HG03060 (cell line): ENCODE results near the gene MAPK1IP1L.
"Not testable (repeated sequence)": the region's sequence is repeated elsewhere in the genome, so short reads cannot be mapped to it uniquely, and the experiment has no call there.

ENCODE experiments used
- ATAC-seq: cut with Tn5 transposase; IDR thresholded peaks from one replicate; pipeline ENCODE4 v1.9.1; 2021; ENCODE audit warnings: low read depth, moderate number of reproducible peaks; ENCODE audit not compliant: unreplicated experiment

The MAPK1IP1L gene

DNA sequence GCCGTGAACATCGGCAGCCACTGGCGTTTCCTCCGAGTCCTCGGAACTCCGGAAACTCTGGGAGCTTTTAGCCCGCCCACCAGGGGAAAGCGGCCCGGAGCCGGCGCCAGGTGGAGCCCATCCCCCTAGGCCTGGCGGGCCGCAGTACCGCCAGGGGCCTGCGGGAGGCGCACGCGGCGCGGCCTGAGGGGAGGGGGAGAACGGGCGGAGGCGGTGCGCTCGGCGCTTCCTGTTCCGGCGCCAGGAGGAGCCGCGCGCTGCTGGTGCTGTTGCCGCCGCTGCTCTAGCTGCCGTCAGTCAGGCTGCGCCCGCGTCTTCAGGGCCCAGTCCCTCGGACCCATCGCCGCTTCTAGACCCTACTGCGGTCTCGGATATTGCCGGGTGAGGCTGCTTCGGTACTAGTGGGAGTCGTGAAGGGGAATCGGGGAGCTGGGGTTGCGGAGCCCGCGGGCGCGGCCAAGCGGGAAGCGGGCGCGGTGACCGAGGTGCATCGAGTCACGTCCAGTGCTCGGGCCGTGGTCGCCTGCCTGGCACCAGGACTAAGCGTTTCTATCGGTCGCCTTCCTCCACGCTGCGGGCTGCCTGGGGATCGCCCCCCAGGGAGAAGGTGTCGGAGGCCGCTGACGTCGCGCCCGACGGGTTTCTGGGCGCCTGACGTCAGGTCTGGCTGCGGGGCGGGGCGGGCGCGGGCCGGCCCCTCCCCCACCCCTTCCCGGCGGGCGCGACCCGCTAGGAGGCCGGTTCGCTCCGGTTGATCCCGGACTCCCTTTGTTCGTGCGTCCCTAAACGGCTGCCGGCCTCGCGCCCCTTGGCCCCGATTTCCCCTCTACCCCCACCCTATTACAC is at the start of gene MAPK1IP1L:
MAPK1IP1L (plus strand) TSS at position 225 of the 846 bp plus-strand sequence. CDS start 10,037 bp downstream, outside the sequence.
- peak; percentile 67 for ATAC-seq

DNA sequence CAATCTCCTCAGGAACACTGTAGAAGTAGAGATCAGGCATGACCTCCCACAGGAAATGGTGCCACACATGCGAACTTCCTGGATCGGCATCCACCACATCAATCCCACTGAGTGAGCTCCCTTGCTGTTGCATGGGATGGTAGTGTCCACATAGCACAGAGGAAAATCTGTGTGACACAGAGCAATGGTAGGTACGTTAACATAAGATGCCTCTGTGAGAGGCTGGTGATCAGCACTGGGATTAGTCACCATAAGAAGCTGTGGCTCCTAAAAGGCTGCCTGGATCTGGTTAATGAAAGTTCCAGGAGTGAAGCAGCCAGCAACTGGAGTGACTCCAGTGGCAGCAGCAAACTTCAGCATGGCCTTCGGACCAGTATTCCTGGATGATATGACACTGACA is 46.4 kb upstream of the MAPK1IP1L start:
- no peak for ATAC-seq

DNA sequence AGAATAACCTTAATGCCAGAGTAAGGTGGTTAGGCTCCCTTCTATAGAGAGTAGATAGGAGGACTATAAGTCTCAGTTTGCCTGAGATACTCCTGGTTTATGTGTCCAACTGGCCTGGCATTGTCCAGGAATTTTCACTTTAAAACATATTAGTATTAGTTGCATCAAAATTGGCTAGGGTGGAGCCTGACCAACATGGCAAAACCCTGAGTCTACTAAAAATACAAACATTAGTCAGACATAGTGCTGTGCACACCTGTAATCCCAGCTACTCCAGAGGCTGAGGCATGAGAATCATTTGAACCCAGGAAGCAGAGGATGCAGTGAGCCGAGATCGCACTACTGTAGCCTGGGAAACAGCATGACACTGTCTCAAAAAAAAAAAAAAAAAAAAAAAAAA is 36.4 kb upstream of the MAPK1IP1L start:
- no peak for ATAC-seq

DNA sequence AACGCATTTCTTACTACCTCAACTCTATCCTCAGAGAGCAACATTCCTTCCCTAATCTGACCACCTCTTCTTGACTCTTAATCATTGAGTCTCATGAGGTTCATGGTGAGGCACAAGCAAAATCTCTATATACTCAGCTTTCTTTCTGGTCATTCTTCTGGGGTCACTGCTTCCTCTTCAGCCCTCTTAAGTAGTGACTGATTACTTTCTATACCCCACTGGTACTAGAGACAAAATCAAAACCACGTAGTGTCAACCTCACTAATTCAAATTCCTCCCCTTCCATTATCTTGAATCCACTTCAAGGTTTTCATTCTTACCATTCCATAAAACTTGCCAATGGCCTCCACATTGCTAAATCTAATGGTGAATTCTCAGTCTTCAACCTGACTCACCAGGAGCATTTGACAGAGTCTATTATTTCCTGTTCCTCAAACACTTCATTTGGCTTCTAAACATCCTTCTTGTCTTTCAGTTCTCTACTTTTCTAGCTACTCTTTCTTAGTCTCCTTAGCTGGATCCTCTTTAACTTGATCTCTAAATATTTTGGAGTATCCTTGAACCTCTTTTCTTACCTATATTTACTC is 31.4 kb upstream of the MAPK1IP1L start:
- no peak for ATAC-seq

DNA sequence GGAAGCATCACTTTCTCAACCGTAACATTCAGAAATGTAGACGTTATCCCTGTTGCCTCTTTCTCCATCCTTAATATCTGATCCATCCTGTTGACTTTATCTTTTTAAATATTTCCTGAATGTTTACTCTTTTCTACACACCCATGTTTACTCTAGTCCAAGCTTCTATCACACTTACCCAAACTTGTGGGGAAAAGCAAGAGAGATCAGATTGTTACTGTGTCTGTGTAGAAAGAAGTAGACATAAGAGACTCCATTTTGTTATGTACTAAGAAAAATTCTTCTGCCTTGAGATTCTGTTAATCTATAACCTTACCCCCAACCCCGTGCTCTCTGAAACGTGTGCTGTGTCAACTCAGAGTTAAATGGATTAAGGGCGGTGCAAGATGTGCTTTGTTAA is 27.1 kb upstream of the MAPK1IP1L start:
- not testable (repeated sequence) for ATAC-seq

DNA sequence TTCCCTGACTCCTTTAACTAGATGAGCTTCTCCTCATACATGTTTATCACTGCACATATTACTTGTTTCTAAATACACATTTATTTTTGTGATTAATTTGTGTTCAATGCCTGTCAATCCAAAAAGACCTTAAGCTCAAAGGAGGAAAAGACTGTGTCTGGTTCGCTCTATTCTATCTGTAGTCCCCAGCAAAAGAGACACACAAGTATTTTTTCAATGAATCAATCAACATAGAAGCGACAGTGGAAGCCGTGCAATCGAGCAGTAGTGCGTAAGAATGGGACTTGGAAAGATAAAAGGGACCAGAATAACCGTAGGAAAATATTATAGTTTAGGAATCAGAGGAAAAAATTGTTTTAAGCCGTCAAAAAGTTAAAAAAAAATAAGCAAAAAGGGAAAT is 25.5 kb upstream of the MAPK1IP1L start:
- no peak for ATAC-seq

DNA sequence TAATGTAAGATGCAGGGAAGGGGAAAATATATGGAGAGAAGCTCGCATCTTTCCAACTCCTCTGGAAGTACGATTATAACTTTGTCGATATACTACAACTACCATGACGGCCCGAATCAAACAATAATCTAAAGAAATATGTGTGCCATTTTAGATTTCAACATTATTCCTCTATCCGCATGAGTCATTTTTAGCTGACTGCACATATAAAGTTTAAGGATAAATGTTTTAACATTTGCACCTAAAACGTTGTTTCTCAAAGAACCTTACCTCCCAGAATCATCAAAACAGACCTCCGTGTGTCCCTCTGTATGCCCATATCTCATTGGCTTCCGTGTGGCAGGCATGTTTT is 25.0 kb upstream of the MAPK1IP1L start:
- ATAC-seq: no peak

GRCh38 chr14:55026793-55027561 is 24.5 kb upstream of the MAPK1IP1L start, which contains the start of the genes SOCS4 and WDHD1:
Gene SOCS4 (plus strand): TSS chr14:55027236. CDS start chr14:55043042, 15,806 bp downstream.
Gene WDHD1 (minus strand): TSS chr14:55027099. CDS start chr14:55026787, 312 bp downstream.
- peak; percentile 74 for ATAC-seq

- no peak for ATAC-seq
These were observed 23.4 kb upstream of the MAPK1IP1L start for GRCh38 chr14:55028066-55028465.

- no peak for ATAC-seq
These were observed 23.0 kb upstream of the MAPK1IP1L start for GRCh38 chr14:55028476-55028875.

DNA sequence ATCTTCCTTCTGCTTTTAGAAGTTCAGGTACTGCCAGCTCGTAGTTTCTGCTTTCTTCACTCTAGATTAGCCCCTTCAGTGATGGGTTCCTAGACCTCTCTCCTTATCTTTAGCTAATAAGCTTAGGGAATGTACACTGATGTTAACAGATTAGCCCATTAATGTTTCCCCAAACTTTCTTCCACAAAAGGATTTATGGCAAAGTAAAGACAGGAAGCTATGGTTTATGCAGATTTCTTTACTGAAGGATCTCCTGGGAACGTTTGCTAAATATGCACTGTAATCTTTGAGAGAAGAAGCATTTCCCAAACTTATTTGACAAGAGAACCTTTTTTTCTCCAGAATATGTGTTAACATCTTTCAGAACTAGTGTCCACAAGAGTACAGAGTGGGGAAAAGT is 20.3 kb upstream of the MAPK1IP1L start:
- ATAC-seq: no peak

GRCh38 chr14:55037995-55038394 is 13.5 kb upstream of the MAPK1IP1L start:
- not testable (repeated sequence) for ATAC-seq

DNA sequence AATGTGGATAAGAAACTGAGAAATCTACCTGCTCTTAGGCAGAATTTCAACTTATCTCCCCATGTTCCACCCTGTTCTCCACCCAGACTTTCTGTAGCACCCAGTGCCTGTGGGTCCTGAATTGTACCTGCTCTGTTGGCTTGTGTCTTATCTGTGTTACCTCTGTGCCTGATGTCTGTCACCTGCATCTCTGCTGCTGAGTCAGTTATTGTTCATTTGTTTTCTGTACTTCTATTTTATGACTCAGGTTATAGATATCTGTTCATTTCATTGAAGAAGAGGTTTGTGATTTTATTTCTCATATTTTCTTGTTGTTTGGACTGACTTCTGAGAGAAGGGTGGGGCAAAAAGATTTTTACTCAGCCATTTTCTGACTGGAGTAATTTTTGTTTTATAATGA is 12.7 kb upstream of the MAPK1IP1L start:
- ATAC-seq: no peak

DNA sequence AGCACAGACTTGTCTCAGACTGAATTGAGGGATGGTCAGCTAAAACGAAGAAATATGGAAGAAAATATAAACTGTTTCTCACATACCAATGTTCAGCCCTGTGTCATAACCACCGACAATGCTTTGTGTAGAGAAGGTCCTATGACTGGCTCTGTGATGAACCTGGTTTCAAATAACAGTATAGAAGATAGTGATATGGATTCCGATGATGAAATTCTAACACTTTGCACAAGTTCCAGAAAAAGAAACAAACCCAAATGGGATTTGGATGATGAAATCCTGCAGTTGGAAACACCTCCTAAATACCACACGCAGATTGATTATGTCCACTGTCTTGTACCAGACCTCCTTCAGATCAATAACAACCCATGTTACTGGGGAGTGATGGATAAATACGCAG is 7.9 kb upstream of the MAPK1IP1L start:
- no peak for ATAC-seq

DNA sequence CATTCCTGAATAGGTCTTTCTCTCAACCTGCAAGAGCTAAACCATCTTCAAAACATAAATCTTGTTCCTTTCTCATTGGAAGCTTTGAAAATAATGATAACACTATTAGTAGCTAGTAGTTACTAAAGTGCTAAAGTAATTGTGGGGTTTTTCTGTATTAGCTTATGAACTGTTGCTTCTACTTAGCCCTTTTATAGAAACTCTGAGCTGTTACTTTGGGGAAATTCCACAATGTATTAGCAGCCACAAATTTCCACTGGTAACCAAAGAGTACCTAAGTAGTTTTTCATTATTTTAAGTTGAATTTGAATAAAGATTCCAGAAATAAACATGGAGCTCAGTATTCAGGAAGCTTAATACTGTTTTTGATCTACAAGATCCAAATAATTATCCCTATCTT is 6.4 kb upstream of the MAPK1IP1L start:
- no peak for ATAC-seq

DNA sequence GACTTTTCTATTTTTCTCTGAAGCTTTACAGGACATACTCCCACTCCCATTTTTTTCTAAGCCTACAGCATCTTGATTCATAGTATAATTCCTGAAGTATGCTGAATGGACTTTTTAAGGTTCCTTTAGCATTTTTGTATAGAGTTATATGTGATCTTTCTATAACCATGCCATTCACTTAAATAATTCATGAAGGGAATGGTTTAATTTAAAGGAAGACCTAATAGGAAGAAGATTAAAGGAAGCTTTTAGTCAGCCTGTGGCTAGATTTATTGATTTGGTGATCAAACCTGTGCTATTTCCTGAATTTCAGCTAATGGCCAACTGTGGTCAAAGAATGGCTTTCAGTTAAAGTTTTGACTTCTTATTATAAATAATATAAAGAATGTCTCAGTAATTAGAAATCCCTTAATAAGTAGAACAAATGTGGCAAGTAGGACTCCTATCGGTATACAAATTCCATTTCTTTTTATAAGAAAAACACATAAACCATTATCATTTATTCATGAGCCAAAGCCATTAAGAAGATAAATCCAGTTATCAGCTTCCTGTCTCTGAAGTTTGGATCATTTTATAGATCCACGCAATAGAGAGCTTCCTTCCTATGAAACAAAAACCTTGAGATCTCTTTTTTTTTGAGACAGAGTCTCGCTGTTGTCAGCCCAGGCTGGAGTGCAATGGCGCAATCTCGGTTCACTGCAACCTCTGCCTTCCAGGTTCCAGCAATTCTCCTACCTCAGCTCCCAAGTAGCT is 4.0 kb upstream of the MAPK1IP1L start:
- no peak for ATAC-seq

GRCh38 chr14:55048900-55049436 is 2.5 kb upstream of the MAPK1IP1L start:
- no peak for ATAC-seq

DNA sequence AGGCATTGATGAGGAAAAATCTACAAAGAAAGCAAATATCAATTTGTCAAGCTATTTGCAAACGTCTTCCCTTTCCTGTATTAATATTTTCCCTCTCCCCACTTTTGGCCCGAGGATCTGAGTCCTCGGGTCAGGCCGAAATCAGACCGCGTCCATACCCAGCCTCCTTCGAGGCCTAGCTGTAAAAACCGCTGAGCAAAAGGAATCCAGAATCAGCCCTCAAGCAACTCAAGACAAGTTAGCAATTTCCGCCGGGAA is 353 bp upstream of the MAPK1IP1L start:
- ATAC-seq: peak; percentile 12

- no peak for ATAC-seq
These were observed 953 bp downstream of the MAPK1IP1L start for GRCh38 chr14:55052269-55052930.

- no peak for ATAC-seq
These were observed 1.6 kb downstream of the MAPK1IP1L start for GRCh38 chr14:55053018-55053417.
